KMS-11 (cell line): ENCODE results near the gene JAM3.

Source experiments
- H2AFZ ChIP-seq: fragments of 200-600 bp; sonication (generic); 2 replicates; pipeline ENCODE4 v1.6.1; 2016; ENCODE audit warnings: antibody characterized with exemption, mixed run types, low read depth
- H3K27ac ChIP-seq: fragments of 200-600 bp; sonication (generic); 2 replicates; pipeline ENCODE4 v1.6.1; 2016; ENCODE audit warnings: mild to moderate bottlenecking, mixed run types
- H3K27me3 ChIP-seq: fragments of 200-600 bp; sonication (generic); 2 replicates; pipeline ENCODE4 v1.6.1; 2017; ENCODE audit warnings: mild to moderate bottlenecking, low read depth, mixed run types, moderate library complexity; ENCODE audit not compliant: insufficient read depth
- H3K36me3 ChIP-seq: fragments of 200-600 bp; sonication (generic); 2 replicates; pipeline ENCODE4 v1.6.1; 2017; ENCODE audit warnings: mild to moderate bottlenecking, mixed run types; ENCODE audit not compliant: insufficient read depth
- H3K4me1 ChIP-seq: fragments of 200-600 bp; sonication (generic); 2 replicates; pipeline ENCODE4 v1.6.1; 2016; ENCODE audit warnings: mild to moderate bottlenecking, low read depth, mixed run types; ENCODE audit not compliant: poor library complexity, severe bottlenecking
- H3K4me2 ChIP-seq: fragments of 200-600 bp; sonication (generic); 2 replicates; pipeline ENCODE4 v1.7.0; 2016; ENCODE audit warnings: mild to moderate bottlenecking, mixed run types
- H3K4me3 ChIP-seq: fragments of 200-600 bp; sonication (generic); IDR thresholded peaks from 2 replicates; pipeline ENCODE4 v1.6.1; 2017; ENCODE audit warnings: low read depth, low read length, mixed read lengths; ENCODE audit not compliant: insufficient read depth
- H3K79me2 ChIP-seq: fragments of 200-600 bp; sonication (generic); 2 replicates; pipeline ENCODE4 v1.6.1; 2016; ENCODE audit warnings: low read depth, mixed run types; ENCODE audit not compliant: insufficient read depth
- H3K9ac ChIP-seq: fragments of 200-600 bp; sonication (generic); 2 replicates; pipeline ENCODE4 v1.6.1; 2016; ENCODE audit warnings: mild to moderate bottlenecking, mixed run types
- H4K20me1 ChIP-seq: fragments of 200-600 bp; sonication (generic); 2 replicates; pipeline ENCODE4 v1.6.1; 2016; ENCODE audit warnings: mild to moderate bottlenecking, mixed run types; ENCODE audit not compliant: insufficient read depth
- TF ChIP-seq, protein P1 (sequence below): fragments of 200-600 bp; sonication (generic); conservative IDR thresholded peaks from 2 replicates; pipeline ENCODE4 v1.6.1; 2017; ENCODE audit warnings: low read depth, mild to moderate bottlenecking, antibody characterized with exemption, low read length, moderate library complexity, mixed read lengths

JAM3 gene

GRCh38 chr11:134036492-134037045, 32.3 kb upstream of the JAM3 start:
- no peaks in the 10 kb centered on the region for H3K36me3 ChIP-seq
- H3K4me3 ChIP-seq = no peak overlapping the region
- H3K4me2 ChIP-seq = no peak overlapping the region
- H3K27me3 ChIP-seq = no peaks in the 10 kb centered on the region
- TF ChIP-seq, protein P1, sequence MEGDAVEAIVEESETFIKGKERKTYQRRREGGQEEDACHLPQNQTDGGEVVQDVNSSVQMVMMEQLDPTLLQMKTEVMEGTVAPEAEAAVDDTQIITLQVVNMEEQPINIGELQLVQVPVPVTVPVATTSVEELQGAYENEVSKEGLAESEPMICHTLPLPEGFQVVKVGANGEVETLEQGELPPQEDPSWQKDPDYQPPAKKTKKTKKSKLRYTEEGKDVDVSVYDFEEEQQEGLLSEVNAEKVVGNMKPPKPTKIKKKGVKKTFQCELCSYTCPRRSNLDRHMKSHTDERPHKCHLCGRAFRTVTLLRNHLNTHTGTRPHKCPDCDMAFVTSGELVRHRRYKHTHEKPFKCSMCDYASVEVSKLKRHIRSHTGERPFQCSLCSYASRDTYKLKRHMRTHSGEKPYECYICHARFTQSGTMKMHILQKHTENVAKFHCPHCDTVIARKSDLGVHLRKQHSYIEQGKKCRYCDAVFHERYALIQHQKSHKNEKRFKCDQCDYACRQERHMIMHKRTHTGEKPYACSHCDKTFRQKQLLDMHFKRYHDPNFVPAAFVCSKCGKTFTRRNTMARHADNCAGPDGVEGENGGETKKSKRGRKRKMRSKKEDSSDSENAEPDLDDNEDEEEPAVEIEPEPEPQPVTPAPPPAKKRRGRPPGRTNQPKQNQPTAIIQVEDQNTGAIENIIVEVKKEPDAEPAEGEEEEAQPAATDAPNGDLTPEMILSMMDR = no peak
- peak overlapping the region; percentile 79; the same call in 1 of the 2 replicates for H2AFZ ChIP-seq
- no peak overlapping the region for H3K27ac ChIP-seq
- H3K79me2 ChIP-seq = no peaks in the 10 kb centered on the region
- no peak overlapping the region for H3K9ac ChIP-seq
- no peaks in the 10 kb centered on the region for H4K20me1 ChIP-seq
- H3K4me1 ChIP-seq = peaks cover 22% of the 10 kb centered on the region

DNA sequence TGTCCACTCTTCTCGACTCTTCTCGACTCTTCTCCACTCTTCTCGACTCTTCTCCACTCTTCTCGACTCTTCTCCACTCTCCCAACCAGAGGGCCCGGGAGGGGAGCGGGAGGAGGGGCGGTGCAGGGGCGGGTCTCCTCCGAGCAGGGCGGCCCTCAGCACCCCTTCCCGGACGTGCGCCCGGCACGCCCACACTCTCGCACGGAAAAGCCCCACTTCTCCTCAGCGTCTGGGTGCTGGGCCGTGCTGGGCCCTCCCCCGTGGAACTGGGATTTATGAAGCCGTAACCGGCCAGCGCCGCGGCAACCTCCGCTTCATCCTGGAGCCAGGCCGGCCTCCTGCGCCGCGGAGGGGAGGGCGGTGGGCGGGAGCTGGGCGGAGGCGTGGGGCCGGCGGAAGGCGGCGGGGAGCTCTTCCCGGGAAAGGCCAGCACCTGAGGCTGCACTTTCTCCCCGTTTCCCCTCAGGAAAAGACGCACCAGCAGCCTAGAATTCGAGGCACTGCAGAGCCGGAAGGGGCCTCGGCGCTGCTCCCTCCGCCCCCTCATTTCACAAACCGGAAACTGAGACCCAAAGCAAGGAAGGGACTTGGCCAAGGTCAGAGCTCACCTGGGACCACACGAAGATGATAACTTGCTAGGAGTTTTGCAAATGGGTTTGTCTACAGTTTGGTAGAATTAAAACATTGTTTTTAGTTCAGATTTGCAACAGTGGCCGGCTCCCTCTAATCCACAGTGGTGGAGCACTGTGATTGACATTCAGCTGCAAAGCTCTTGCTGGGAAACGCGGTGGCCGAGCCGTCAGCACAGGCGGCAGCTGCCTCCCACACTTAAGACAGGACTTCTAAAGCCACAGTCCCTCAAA, 31.6 kb upstream of the JAM3 start:
- H3K27me3 ChIP-seq = no peaks in the 10 kb centered on the region
- no peak overlapping the region for H3K27ac ChIP-seq
- H3K4me3 ChIP-seq = no peak overlapping the region
- H3K36me3 ChIP-seq = no peaks in the 10 kb centered on the region
- peak overlapping the region; percentile 52; the same call in 1 of the 2 replicates for H3K9ac ChIP-seq
- H4K20me1 ChIP-seq = no peaks in the 10 kb centered on the region
- H3K4me2 ChIP-seq = peak overlapping the region; percentile 24
- no peaks in the 10 kb centered on the region for H3K79me2 ChIP-seq
- H2AFZ ChIP-seq = peak overlapping the region; percentile 79
- H3K4me1 ChIP-seq = peaks cover 22% of the 10 kb centered on the region
- TF ChIP-seq, protein P1 = no peak

- H3K36me3 ChIP-seq = no peaks in the 10 kb centered on the region
- H3K4me2 ChIP-seq = no peak overlapping the region
- no peaks in the 10 kb centered on the region for H4K20me1 ChIP-seq
- H3K27ac ChIP-seq = no peak overlapping the region
- TF ChIP-seq, protein P1 = no peak
- no peaks in the 10 kb centered on the region for H3K79me2 ChIP-seq
- peaks cover 19% of the 10 kb centered on the region for H3K4me1 ChIP-seq
- H2AFZ ChIP-seq = no peak overlapping the region
- H3K27me3 ChIP-seq = no peaks in the 10 kb centered on the region
- no peak overlapping the region for H3K4me3 ChIP-seq
- H3K9ac ChIP-seq = no peak overlapping the region
Measured at GRCh38 chr11:134038897-134039470, 29.9 kb upstream of the JAM3 start.

- Histone ChIP-seq H4K20me1 (no peaks in the 10 kb centered on the region), H2AFZ (no peak overlapping the region), H3K27ac (no peak overlapping the region), H3K4me3 (no peak overlapping the region), H3K36me3 (no peaks in the 10 kb centered on the region), H3K4me1 (peaks cover 10% of the 10 kb centered on the region), H3K9ac (no peak overlapping the region), H3K4me2 (no peak overlapping the region), H3K27me3 (no peaks in the 10 kb centered on the region), H3K79me2 (no peaks in the 10 kb centered on the region)
- TF ChIP-seq, protein P1 = no peak
Measured at GRCh38 chr11:134039726-134040385, 29.0 kb upstream of the JAM3 start.
